Activated naive CD8-positive, alpha-beta T cell treated with anti-CD3 and anti-CD28 coated beads, Interleukin-2, amount 50 U/mL, for 16 hours (primary cell): ENCODE results near the gene TBXAS1.
A peak's percentile ranks its signal among the peaks of the same experiment; 100 is the strongest.

ENCODE experiments used
- DNase-seq: peaks from one replicate; pipeline ENCODE4 v3.0.0-alpha.2; 2020; ENCODE audit warnings: low read depth, low spot score

Gene TBXAS1

DNA sequence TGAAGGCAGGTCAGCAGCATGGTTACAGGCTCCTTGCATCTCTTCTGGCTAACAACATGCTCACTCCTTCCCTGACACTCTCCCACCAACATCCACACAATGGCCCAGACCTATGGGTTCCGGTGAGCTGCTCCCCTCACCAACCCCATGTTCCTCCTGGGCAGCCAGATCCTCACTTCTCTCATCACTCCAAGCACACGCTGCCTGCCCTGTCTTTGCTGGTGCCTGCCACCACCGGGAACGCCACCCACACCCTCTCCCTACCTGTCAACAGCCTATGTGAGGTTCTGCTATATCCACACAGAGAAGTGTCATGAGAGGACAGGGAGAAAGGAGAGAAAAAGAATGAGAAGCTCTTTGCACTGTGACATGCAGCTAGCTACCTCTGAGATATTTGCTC, 219.1 kb downstream of the TBXAS1 start:
- no peak for DNase-seq

GRCh38 chr7:140048989-140049338, 219.9 kb downstream of the TBXAS1 start:
- DNase-seq: no peak

GRCh38 chr7:140049339-140050024, 220.4 kb downstream of the TBXAS1 start:
- DNase-seq: no peak

GRCh38 chr7:140050100-140050499, 221.0 kb downstream of the TBXAS1 start:
- no peak for DNase-seq

- DNase-seq: no peak
Measured at GRCh38 chr7:140051820-140052219, 222.8 kb downstream of the TBXAS1 start.

GRCh38 chr7:140053812-140054539, 224.9 kb downstream of the TBXAS1 start:
- DNase-seq: no peak

- DNase-seq: no peak
Measured at GRCh38 chr7:140054751-140055150, 225.7 kb downstream of the TBXAS1 start.

- no peak for DNase-seq
Measured at GRCh38 chr7:140055833-140056232, 226.8 kb downstream of the TBXAS1 start.

GRCh38 chr7:140056431-140057142, 227.5 kb downstream of the TBXAS1 start:
- DNase-seq: no peak

- DNase-seq: no peak
Measured at GRCh38 chr7:140057143-140057535, 228.1 kb downstream of the TBXAS1 start.

DNA sequence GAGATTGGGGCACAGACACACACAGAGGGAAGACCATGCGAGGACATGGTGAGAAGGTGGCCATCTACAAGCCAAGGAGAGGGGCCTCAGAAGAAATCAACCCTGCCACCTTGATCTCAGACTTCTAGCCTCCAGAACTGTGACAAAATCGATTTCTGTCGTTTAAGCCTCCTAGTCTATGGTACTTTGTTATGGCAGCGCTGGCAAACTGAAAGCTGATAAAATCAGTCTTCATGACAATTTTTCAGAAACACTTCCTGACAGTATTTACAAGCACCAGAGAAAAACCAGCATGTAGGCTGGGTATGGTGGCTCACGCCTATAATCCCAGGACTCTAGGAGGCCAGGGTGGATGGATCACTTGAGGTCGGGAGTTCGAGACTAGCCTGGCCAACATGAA, 229.5 kb downstream of the TBXAS1 start:
- no peak for DNase-seq

DNA sequence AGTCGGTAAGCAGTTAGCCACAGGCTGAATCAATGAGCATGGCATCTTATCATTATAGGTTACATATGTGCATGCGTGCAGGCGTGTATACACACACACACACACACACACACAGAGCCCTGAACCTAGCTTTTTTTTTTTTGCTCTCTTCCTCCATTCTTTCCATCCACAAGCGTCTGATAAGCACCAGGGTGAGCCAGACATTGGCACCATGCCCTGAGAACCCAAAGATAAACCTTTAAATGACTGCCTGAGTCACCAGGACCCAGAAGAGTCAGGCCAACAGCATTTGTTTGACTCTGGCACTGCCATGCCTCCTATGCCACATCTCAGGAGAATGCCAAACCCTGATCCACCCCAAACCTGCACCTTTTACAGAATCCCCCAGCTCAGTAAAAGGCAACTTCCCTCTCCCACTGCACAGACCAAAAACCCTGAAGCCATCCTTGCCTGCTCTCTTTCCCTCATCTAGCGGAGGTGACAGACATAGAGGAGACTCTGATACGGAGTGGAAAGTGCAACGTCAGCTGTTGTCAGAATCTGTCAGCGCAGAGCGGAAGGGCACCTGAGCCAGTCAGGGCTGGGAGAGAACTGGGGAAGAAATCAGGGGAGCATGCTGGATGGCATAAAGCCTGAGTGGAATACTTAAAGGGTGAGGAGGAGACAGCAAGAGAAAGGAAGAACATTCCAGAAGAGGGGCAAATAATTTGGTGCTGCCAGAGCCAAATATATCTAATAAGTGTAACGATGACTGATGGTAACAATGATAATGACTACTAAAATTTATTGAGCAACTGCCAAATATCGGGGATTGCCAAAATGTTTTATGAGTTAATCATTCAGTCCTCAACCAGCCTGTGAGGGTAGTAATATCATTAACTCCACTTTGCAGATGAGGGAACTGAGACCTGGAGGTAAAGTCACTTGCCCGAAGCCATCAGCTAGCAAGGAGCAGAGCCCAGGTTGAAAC, 230.5 kb downstream of the TBXAS1 start:
- no peak for DNase-seq

DNA sequence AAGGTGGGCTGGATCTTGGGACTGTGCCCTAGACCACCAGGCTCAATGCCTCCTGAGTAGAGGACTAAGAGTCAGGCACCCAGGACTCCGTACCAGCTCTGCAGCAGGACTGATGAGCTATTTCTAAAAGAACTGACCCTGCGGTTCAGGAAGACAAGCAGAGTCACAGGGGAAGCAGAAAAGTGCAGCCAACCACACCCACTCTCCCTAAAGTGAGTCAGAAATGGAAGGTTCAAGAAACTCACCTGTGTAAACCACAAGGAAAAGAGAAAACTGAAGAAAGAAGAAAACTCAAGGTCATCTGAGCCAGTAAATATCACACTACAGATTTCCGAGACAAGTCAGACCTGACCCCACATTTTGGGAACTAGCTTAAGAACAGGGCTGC, 231.2 kb downstream of the TBXAS1 start:
- no peak for DNase-seq

- no peak for DNase-seq
Measured at GRCh38 chr7:140060788-140061606, 231.9 kb downstream of the TBXAS1 start.

- DNase-seq: no peak
Measured at GRCh38 chr7:140061607-140061930, 232.5 kb downstream of the TBXAS1 start.

DNA sequence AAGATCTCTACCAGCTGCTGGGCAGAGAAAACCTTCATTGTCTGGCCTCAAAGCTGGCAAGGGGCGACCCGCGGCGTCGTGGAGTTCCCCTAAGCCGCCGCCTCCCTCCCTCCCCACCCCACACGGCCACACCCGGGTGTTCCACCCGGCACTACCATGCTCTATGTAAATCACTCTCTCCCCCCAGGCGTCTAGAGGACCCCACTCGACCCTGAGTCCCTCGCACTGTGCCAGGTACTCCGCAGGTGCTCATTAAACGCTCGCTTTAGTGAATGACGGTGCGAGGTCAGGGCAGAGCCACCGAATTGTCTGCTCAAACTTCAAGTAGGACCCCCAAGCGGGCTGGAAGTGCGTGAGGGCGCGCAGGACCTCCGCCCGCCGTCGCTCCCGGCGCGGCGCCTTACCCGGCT, 233.1 kb downstream of the TBXAS1 start:
- DNase-seq: no peak

DNA sequence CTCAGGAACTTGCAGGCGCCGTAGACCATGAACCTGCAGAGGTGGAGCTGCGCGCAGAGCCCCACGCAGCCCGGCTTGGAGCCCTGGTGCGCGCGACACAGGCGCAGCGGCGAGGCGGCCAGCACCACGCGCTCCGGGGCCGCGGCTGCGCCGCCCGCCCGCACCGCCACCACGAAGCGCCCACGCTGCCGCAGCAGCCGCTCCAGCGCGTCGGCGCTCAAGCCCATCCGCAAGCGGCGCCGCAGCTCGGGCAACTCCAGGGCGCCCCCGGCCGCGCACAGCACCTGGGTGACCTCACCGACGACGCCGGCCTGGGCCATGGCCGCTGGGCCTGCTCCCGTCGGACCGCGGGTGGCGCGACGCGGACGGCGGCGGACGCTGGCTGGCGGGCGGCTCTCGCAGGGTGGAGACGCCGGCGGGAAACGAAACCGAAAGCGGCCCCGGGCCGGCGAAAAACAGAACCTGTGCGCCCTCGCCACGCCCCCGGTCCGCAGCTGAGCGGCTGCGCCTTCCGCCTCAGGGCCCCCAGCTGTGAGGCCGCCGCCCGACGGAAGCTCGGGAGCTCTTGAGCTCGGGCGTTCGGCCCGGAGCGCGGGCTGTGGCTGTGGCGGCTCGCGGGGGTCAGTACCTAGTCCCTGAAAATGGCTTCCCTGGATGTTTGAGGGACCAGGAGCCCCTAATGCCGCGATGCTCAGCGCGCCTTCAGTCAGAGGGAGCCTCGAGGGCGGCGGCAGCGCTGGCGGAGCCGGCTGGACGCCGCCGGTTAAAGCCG, 233.7 kb downstream of the TBXAS1 start, which contains the start of gene PARP12:
Gene PARP12, minus strand, starts transcription at position 424 of the 772 bp plus-strand sequence. Its CDS starts 104 bp downstream, at position 320.
- peak; percentile 60 for DNase-seq

DNA sequence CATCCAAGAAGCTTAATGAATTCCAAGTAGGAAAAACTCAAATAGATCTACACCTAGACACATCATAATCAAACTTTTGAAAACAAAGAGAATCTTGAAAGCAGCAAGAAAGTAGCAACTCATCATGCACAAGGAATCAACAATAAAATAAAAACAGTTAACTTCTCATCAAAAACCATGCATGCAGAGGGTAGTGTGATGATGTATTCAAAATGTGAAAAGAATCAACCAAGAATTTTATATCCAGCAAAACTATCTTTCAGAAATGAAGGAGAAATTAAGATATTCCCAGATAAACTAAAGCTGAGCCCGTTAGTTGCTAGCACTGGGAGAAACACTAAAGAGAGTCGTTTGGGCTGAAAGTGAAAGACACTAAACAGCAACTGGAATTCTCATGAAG, 238.0 kb downstream of the TBXAS1 start:
- no peak for DNase-seq

- DNase-seq: no peak
Measured at GRCh38 chr7:140068033-140068432, 239.0 kb downstream of the TBXAS1 start.
